K562 (cell line): ENCODE data around the gene AARS1. TPM values are rescaled to one million over a fixed set of nuclear protein-coding genes. Genes with fewer than 3 reads are reported as not detected.

Source experiments
- C11orf30 ChIP-seq: fragments of 450-650 bp; IDR thresholded peaks from 2 replicates; pipeline ENCODE4 v1.6.1; 2016; ENCODE audit warnings: low read depth, mild to moderate bottlenecking
- CTCF ChIP-seq, 3 experiments: IDR thresholded peaks in 2 of 3; conservative IDR thresholded peaks in 1 of 3; 2 replicates each; pipeline ENCODE4 v1.5.1; 2011 to 2012; ENCODE audit warnings: low read length in 3 of 3, mild to moderate bottlenecking in 3 of 3, control low read depth in 2 of 3, improper control_type of control experiment in 1 of 3, inconsistent platforms in 1 of 3, low read depth in 1 of 3, mixed read lengths in 1 of 3, moderate library complexity in 1 of 3; ENCODE audit not compliant: insufficient read depth in 2 of 3
- DEAF1 ChIP-seq: fragments of 450-650 bp; formaldehyde crosslinking; IDR thresholded peaks from 2 replicates; pipeline ENCODE4 v1.4.0; 2020; ENCODE audit warnings: mild to moderate bottlenecking, moderate library complexity
- DNMT1 ChIP-seq: fragments of 450-650 bp; IDR thresholded peaks from 2 replicates; pipeline ENCODE4 v1.6.1; 2016; ENCODE audit warnings: antibody characterized with exemption, mild to moderate bottlenecking
- IFI16 ChIP-seq: fragments of 250-450 bp; sonication (Bioruptor Pico); IDR thresholded peaks from 2 replicates; pipeline ENCODE4 v2.1.2; 2022; ENCODE audit warnings: mild to moderate bottlenecking, inconsistent platforms
- MCM2 ChIP-seq: fragments of 450-650 bp; IDR thresholded peaks from 2 replicates; pipeline ENCODE4 v1.6.1; 2017; ENCODE audit warnings: low read depth, mild to moderate bottlenecking
- POLR2H ChIP-seq: IDR thresholded peaks from 2 replicates; pipeline ENCODE4 v1.6.1; 2016; ENCODE audit warnings: missing genetic modification characterization, low read depth, mild to moderate bottlenecking, control low read depth, missing compliant biosample characterization, moderate library complexity
- RBFOX2 ChIP-seq: fragments of 200-400 bp; formaldehyde crosslinking; IDR thresholded peaks from 2 replicates; pipeline ENCODE4 v1.6.1; 2017; ENCODE audit warnings: low read depth, mild to moderate bottlenecking, low read length, moderate library complexity
- RFX1 ChIP-seq: fragments of 450-650 bp; IDR thresholded peaks from 2 replicates; pipeline ENCODE4 v1.6.1; 2016; ENCODE audit warnings: mild to moderate bottlenecking, moderate library complexity
- SAP30 ChIP-seq: fragments of 200-600 bp; sonication (generic); IDR thresholded peaks from 2 replicates; pipeline ENCODE4 v1.6.1; 2012; ENCODE audit warnings: borderline replicate concordance, low read depth, mild to moderate bottlenecking, moderate library complexity, low read length, control low read depth, inconsistent platforms; ENCODE audit not compliant: insufficient read depth, poor library complexity, severe bottlenecking
- TFAM ChIP-seq: fragments of 250-450 bp; sonication (Bioruptor Pico); conservative IDR thresholded peaks from 2 replicates; pipeline ENCODE4 v1.5.0; 2021; ENCODE audit warnings: mild to moderate bottlenecking, moderate library complexity
- TFAP4 ChIP-seq: sonication (generic); formaldehyde crosslinking; IDR thresholded peaks from 2 replicates; pipeline ENCODE4 v1.8.0; 2022; ENCODE audit warnings: missing genetic modification reagents, mild to moderate bottlenecking, moderate library complexity, borderline replicate concordance
- VEZF1 ChIP-seq: fragments of 200-800 bp; sonication (Bioruptor generic); IDR thresholded peaks from 2 replicates; pipeline ENCODE4 v1.6.1; 2017; ENCODE audit warnings: missing genetic modification characterization, missing compliant biosample characterization
- ZNF589 ChIP-seq: fragments of 200-800 bp; sonication (Bioruptor generic); IDR thresholded peaks from 2 replicates; pipeline ENCODE4 v1.6.1; 2016; ENCODE audit warnings: low read depth, missing genetic modification characterization, missing compliant biosample characterization
- ZNF592 ChIP-seq: fragments of 450-650 bp; IDR thresholded peaks from 2 replicates; pipeline ENCODE4 v1.6.1; 2017; ENCODE audit warnings: antibody characterized with exemption, mild to moderate bottlenecking
- polyA plus RNA-seq, 8 experiments: library from polyadenylated mRNA; depleted of rRNA in 4 of 8; stranded (reverse) in 5 of 8; unstranded in 3 of 8; fragments of >200 nt; fragmentation: Nextera tagmentation in 2 of 8; fragmentation: Illumina TruSeq in 1 of 8; extraction: Ambion mirVana in 2 of 8; extraction: Trizol in 1 of 8; gene quantifications; 2 replicates each; pipeline versions ENCODE4 v1.2.1 to v1.2.3, GENCODE V29; 2011 to 2014; ENCODE audit warnings: inconsistent platforms in 1 of 8, missing spikeins in 1 of 8
- total RNA-seq, 7 experiments: library from RNA; depleted of rRNA in 6 of 7; stranded (reverse); fragments of >200 nt in 6 of 7; fragmentation: Illumina TruSeq in 2 of 7; extraction: Trizol in 2 of 7; gene quantifications; 2 replicates each; pipeline versions ENCODE4 v1.2.1 to v1.2.3, GENCODE V29; 2011 to 2021; ENCODE audit warnings: low replicate concordance in 1 of 7

The AARS1 gene
- total and polyA plus RNA-seq, 9 of the 15 experiments (the other 6 are each of a cell fraction or from before 2014, with no cell fraction given): 50.1 to 235 (median 174) TPM

- TF ChIP-seq ZNF592 (no peak), POLR2H (tag) (no peak), MCM2 (no peak), ZNF589 (CRISPR knock-in tag) (no peak), CTCF (IDR thresholded peaks at IDR 0.05 in 2 of 3, conservative IDR thresholded peaks at IDR 0.05 in 1 of 3; ENCODE audit: insufficient read depth in 2 of 3, low read depth in 1 of 3, low read length in 3 of 3) (peak; percentile 54 to 60 (median 55)), TFAP4 (CRISPR knock-in tag) (no peak), DNMT1 (no peak), TFAM (no peak), VEZF1 (CRISPR knock-in tag) (no peak), RFX1 (no peak), DEAF1 (0 out of 2 replicates have a peak, but pooled peaks have one; percentile 40), SAP30 (no peak), C11orf30 (no peak), IFI16 (no peak), RBFOX2 (no peak)
Observed at GRCh38 chr16:70331588-70332358, 42.5 kb upstream of the AARS1 start (continued).
